Posterior cingulate gyrus (tissue), 11 donors: ENCODE results near the gene SMAD3.
A peak's percentile ranks its signal among the peaks of the same experiment; 100 is the strongest.

Experiments used
- DNase-seq, 10 donors: peaks; one replicate each; pipeline versions ENCODE4 v3.0.0 to v3.0.0-alpha.2; 2020 to 2021; ENCODE audit warnings: mixed read lengths in 3 of 10
- intact Hi-C: fragments of 100-400 bp; cut with DNase I; formaldehyde crosslinking; loops from one replicate; pipeline ENCODE4 v1.15.1; 2023

The SMAD3 gene

DNA sequence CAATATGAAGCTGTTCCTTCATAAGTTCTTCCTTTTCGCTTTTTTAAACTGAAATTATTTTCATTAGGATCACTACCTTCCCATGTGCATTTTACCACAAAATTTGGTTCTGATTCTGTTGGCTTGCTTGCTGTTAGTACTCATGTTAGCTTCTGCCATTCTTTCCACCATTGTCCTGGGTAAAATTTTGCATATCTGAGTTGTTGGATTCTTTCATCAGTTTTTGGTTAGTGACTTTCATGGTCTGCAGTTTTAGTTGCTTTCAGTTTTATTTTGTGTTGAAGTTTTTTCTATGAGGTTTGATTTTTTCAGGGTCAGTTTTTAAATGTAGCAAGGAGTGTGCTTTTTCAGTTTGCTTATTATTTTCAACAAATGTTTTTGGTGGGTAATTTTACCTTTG, 71.9 kb downstream of the SMAD3 start:
- intact Hi-C loops: no loop called here

GRCh38 chr15:67137951-67138848, 72.8 kb downstream of the SMAD3 start:
- intact Hi-C loops: no loop called here
- DNase-seq: no peak

More for the DNA sequence above, 71.9 kb downstream of the SMAD3 start:
- no peak for DNase-seq

DNA sequence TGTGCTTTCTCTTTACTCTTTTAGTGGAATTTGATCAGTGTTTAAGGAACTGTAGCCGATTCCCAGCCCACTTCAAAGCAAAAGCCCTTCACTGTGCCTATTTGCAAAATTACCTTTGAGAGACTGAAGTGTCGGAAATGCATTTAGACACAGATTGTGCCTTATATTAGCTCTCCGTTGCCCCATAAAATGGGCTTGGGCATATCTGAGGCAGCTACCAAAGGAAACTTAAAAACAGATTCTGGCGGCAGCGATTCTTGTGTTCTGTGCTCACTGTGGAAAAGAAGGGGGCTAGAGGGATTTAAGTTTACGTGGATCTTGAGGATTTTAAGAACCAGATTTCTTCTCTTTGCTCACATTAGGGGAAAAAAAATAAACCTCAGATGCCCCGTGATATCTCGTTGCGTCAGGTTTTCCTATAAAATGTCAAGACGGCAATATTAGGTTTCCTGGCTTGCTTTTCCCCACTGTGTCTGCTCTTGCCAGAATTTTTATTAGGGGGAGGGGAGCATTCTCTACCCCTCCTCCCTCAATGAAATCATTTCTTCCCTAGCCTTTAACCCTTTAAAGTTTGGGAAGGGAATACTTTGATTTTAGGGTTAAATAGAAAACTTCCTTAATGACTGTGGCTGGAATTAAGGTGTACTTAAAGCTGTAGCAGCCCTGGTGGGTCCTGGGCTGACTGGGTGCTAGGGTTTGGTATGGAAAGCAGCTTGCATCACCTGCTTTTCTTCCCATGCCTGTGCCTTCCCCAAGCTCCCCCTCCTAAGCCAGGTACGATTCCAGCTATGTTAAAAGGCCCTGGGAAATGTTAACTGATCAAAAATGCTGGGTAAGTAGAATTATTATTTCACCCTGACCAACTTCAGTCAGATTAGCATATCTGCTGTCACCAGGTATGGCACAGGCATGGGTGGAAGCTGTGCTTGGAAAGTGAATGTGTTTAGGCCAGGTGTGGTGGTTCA, 73.8 kb downstream of the SMAD3 start:
- intact Hi-C loops: no loop called here
- no peak for DNase-seq

GRCh38 chr15:67140078-67140833, 74.9 kb downstream of the SMAD3 start:
- DNase-seq: no peak
- intact Hi-C loops: no loop called here

- DNase-seq: no peak
- intact Hi-C loops: no loop called here
Observed at GRCh38 chr15:67142092-67142766, 76.8 kb downstream of the SMAD3 start.

DNA sequence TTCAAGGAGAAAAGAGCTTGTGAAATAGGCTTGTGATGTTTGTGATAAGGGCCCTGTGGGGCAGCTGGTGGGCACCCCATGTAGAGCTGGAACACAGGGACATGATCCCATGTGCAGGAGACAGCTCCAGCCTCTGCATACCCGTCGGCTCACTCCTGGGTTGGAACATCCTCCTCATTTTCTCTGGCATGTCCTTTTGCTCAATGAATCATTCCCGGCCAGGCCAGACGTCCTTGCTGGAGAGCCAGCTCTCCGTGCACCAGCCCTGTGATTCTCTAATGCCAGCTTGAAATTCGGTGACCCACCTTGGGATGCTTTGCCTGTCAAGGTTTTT, 77.3 kb downstream of the SMAD3 start:
- DNase-seq: peak in 1 of 10 donors; percentile 72
- intact Hi-C loops: no loop called here

GRCh38 chr15:67143646-67144045, 78.2 kb downstream of the SMAD3 start:
- DNase-seq: no peak
- intact Hi-C loops: no loop called here

DNA sequence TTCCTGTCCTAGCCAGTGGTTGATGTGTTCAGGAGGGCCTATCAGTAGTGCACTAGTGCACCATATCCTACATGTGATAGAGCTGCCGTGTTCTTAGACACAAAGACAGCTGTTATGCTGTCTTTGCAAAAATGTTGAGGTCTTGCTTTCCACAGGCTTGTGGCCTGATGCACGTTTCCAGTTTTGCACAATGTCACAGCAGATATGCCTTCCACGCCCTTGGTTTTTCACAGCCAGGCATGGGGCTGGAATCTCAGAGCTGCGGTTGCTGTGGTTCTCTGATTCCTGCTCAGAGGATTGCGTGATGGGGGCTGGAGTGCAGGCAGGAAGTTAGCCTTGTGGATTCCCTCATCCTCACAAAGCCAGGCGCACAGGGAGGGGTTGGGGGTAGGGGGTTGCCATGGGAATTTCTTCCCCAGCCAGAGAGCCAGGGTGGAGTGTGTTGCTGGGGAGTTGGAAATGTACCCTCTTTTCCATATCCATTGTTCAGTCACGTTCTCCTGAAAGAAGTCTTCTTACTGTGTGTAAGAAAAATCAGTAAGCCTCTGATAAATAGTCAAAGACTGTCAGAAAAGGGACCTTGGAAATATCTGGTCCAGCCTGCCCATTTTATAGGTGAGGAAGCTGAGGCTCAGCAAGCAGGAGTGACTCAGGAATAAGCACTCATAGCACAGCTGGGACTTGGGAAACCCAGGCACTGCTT, 79.4 kb downstream of the SMAD3 start:
- peak in 1 of 10 donors; percentile 63 for DNase-seq
- intact Hi-C loops: no loop called here

GRCh38 chr15:67145312-67145610, 79.9 kb downstream of the SMAD3 start:
- intact Hi-C loops: no loop called here
- no peak for DNase-seq

DNA sequence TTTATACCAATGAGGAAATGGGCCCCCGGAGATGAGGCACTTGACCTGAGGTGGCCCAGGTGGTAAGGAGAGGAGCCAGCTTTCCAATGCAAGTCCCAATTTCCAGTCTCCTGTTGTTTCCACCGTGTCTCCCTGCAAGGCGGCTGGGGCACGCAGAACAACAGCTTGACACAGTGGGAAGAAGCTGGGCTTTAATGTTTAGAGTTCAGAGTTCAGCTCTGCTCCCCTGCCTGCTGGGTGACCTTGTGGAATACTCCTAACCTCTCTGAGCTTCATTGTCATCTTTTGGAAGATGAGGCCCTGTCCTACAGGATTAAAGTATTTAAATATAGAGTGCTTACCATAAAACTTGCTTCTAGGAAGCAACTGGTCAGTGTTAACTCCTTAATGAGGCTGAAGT, 80.3 kb downstream of the SMAD3 start:
- intact Hi-C loops: no loop called here
- peak in 1 of 10 donors; percentile 61 for DNase-seq

GRCh38 chr15:67146234-67146633, 80.8 kb downstream of the SMAD3 start:
- intact Hi-C loops: no loop called here
- peak in 1 of 10 donors; percentile 48 for DNase-seq

DNA sequence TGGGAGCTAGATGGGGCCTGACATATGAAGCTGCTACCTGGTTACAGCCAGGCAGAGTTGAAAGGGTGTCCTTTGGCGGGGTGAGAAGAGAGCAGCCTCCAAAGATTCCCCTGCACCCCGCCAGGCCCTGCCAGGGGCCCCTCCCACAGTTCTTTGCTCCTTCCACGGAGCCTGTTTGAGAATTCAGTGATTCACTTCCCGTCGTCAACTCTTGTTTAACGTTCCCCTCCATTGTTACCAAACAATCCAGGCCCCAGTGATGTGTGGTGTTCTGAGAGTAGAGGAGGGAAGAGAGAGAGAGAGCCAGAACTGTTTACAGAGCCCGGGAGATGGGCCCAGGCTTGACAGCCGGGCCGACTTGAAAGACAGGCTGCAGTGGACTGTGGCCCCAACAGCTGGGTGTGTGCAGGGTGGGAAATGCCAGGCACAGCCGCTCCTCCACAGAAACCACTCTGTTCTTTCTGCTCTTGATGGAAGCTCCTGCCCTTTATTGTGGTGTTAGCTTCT, 81.5 kb downstream of the SMAD3 start:
- peak in 1 of 10 donors; percentile 58 for DNase-seq
- intact Hi-C loops: no loop called here

DNA sequence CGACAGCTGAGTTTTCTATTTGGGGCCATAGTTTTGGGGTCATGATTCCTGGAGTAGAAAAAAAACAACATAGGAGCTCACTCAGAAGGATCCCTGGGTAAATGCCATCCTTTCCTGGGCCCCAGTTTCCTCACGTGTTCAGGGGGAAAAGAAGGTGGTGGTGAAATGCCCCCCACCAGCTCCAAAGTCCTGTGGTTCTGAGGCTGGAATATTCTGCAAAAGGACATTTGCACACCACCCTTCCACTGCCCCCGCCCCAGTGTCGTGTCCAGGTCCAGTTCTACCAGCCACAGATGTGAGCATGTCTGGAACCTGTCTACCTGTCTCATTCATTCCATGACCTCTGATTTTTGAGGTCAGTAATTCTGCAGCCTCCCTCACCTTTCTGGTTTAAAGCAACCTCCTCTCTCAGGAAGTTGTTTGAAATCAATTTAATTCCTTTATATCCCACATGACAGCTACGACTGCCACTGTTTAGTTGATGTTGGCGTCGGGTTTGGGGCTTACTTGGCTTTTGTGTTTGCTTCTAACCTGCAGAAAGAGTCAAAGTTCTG, 82.1 kb downstream of the SMAD3 start:
- intact Hi-C loops: no loop called here
- no peak for DNase-seq

DNA sequence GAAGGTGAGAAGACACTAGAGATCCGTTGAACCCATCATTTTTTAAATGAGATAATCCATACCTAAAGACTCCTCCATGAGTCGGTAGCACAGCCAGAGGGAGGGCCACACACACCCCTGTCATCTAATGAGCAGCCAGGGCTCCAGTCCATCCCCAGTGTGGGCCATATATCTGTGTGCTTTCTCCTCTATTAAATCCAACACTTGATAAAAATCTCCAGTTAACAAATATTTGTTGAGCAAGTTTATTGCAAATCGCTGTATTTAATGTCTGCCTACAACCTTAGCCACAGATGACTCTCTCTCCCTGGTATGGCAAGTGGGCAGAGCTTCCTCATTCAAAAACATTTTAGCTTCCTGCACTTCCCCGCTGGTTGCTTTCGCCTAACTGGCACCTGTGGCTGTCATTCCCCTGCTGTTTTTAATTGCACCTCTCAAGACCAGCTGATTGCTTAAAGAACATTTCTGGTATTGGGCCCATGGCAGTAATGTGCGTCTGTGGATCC, 82.8 kb downstream of the SMAD3 start:
- DNase-seq: no peak
- intact Hi-C loops: no loop called here

DNA sequence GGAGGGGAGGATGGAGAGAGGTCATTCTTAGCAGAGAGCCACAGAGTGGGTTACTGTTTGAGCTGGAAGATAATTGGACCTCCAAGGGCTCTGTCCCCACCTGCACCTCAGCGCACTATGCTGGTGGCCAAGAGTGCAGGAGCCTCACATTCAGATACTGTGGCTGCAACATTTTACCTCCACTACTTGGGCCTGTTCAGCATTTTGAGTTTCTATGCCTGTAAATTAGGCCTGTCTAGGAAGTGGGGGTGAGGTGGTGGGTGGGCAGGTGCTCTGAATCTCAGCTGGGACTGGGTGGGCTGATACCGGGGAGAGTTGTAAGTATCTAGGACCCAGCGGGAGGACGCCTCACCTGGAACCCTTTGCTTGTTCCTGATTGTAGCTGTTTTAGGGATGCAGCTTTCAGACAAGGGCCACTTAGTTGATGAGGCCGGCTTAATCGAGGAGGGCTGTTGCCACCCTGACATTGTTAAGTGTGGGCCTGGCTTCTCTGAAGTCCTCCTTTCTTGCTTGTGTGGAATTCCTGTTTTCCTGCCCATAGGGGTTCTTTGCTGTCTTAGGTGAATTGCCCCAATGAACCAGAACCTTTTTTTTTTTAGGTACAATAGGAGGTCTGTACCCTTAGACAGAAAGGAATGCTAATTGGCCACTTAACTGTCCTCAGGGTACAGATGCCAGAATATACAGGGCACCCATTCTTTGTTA, 83.8 kb downstream of the SMAD3 start:
- intact Hi-C loops: no loop called here

DNA sequence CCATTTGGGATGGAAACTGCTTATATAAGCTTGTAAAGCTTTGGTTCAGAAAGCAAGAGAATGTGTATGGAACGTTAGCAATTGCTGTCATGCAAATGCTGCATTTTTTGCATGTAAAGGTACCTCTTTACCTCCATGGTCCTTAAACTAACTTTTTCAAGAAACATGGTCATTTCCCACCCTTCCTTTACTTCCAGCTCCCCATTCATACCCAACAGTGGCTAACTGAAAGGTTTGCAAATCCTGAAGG, 84.3 kb downstream of the SMAD3 start:
- intact Hi-C loops: no loop called here
- no peak for DNase-seq

More for the DNA sequence above, 83.8 kb downstream of the SMAD3 start:
- DNase-seq: no peak

DNA sequence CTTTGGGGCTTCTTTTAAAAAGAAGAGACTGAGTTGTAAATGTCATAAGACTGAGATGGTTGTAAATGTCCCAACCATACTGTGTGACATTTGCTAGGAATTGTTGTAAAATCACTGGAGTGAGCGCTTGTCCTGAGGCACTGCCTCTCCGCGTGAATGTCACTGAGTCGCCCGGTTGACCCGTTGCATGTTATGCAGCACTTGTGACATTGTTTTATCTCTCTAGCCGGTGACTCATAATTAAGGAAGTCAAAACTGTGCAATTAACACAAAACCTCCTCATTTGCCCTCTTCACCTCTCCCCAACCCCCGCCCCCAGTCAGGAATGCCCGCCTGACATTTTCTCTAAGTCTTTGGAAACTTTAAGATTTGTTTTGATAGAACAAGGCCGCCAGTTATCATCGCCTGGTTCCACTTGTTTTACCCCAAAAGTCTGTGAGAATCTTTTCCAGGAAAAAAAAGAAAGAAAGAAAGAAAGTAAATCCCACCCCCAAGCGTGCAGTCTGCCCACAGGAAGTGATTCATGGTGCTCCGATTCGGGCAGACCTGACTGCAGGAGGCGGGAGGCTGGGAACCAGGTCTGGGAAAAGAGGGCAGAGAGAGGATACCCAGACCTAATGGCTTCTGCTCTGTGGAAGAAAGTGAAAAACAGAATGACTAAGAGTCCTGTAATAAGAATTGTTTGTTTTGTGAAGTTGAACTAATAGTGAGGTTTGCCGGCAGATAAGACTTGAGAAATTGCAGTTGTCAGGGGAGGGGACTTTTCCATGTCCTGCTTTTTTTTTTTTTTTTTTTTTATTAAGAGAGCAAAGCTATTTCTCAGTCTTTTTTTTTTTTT, 84.8 kb downstream of the SMAD3 start:
- intact Hi-C loops: no loop called here
- peak in 1 of 10 donors; percentile 33 for DNase-seq

DNA sequence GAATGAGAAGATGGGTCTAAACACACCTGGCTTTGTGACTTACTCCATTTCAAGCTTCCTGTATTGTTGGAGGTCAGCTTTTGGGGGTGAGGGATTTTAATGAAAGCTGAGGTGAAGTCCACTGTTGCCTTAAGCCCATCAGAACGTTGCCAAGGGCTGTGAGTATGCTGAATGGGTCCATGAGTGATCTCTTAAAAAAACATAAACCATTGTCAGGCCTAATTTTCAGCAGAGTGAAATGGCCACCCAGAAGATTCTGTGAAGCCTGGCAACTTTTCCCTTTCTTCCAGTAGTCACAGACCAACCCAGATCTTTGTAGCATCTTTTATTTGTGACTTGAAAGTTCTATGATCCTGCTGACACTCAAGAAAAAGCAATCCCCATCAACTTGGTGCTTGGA, 87.0 kb downstream of the SMAD3 start:
- intact Hi-C loops: no loop called here
- DNase-seq: no peak
